AG04449 (cell line): Measurements from ENCODE around the gene FAM131A.

ENCODE experiments used
- CTCF ChIA-PET: fragments of 350-600 bp; formaldehyde crosslinking; extraction: SDS; loops from one replicate; lab custom pipeline; 2021; ENCODE audit warnings: antibody characterized with exemption; lab: Yijun Ruan, JAX
- POLR2A ChIA-PET: fragments of 400-600, 350-600 bp; formaldehyde crosslinking; extraction: SDS; loops from one replicate; lab custom pipeline; 2020; ENCODE audit warnings: antibody characterized with exemption, inconsistent platforms; lab: Yijun Ruan, JAX
- DNase-seq: peaks from one replicate; pipeline ENCODE4 v3.0.0-alpha.2; 2010; ENCODE audit warnings: low read depth, low spot score
- H3K4me3 ChIP-seq: 2 replicates; pipeline ENCODE4 v1.5.1; 2011; ENCODE audit warnings: low read depth, mild to moderate bottlenecking, control low read depth, low read length
- TF ChIP-seq, protein P1 (sequence below): IDR thresholded peaks from one replicate; pipeline ENCODE4 v1.5.1; 2011; ENCODE audit warnings: mild to moderate bottlenecking, moderate library complexity, low read length, control low read depth, inconsistent platforms; ENCODE audit not compliant: insufficient read depth; ENCODE audit errors: missing control alignments

FAM131A gene

DNA sequence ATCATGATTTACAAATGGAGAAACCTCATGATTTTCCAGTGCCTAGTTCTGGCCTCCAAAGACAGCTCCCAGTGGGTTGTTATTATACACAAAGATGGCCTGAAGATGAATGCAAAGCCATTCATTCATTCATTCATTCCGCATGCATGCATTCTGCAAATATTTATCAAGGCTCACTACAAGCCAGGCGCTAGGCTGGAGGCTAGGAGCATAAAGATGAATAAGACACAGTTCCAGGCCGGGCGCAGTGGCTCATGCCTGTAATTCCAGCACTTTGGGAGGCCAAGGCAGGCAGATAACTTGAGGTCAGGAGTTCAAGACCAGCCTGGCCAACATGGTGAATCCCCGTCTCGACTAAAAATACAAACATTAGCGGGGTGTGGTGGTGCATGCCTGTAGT lies 40.8 kb upstream of the FAM131A start:
- ChIA-PET CTCF (interaction anchor here (2.0 kb wide), 1 partner anchor 69 kb away, joined by 5 read pairs; no protein-coding TSS in a partner anchor), POLR2A (no interaction called here)
- DNase-seq, result no peak
- no peak overlapping the region for H3K4me3 ChIP-seq
- TF ChIP-seq, protein P1, sequence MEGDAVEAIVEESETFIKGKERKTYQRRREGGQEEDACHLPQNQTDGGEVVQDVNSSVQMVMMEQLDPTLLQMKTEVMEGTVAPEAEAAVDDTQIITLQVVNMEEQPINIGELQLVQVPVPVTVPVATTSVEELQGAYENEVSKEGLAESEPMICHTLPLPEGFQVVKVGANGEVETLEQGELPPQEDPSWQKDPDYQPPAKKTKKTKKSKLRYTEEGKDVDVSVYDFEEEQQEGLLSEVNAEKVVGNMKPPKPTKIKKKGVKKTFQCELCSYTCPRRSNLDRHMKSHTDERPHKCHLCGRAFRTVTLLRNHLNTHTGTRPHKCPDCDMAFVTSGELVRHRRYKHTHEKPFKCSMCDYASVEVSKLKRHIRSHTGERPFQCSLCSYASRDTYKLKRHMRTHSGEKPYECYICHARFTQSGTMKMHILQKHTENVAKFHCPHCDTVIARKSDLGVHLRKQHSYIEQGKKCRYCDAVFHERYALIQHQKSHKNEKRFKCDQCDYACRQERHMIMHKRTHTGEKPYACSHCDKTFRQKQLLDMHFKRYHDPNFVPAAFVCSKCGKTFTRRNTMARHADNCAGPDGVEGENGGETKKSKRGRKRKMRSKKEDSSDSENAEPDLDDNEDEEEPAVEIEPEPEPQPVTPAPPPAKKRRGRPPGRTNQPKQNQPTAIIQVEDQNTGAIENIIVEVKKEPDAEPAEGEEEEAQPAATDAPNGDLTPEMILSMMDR, result no peak

DNA sequence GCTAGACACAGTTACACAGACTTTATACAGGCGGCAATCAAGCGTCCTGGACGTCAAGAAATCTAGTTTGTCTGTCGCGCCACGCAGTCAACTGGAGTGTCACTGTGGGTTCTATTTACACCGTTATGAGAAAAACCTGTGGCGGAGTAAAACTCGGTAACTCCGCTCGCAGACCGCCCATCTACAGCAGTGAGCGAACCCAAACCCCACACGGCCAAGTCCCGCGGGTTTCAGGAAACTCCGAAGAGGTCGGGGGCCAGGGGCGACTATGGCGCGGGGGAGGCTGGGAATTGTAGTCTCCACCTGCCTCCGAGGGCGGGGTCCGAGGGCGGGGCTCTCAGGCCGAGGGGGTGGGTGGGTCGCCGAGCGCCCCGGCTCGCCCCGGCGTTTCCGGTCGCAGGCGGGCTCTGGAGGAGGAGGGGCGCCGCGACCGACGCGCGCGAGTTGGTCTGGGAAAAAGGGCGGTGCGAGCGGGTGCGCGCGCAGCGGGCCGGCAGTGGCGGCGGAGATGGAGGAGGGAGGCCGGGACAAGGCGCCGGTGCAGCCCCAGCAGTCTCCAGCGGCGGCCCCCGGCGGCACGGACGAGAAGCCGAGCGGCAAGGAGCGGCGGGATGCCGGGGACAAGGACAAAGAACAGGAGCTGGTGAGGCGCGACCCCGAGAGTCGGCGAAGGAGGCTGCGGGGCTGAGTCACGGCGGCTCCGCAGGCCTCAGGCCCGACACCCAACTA lies 38.5 kb upstream of the FAM131A start, which contains the start of gene PSMD2:
TSS of gene PSMD2 (plus strand) at position 483 of the 729 bp plus-strand sequence. CDS start at position 509, 26 bp downstream.
- ChIA-PET POLR2A (interaction anchor here (0.8 to 1.3 kb wide), 3 partner anchors 11 to 38 kb away, joined by 3 to 4 read pairs (median 4); no protein-coding TSS in a partner anchor), CTCF (interaction anchor here (1.2 to 2.0 kb wide), 3 partner anchors 10 to 71 kb away, joined by 3 to 5 read pairs (median 5); partner anchors contain the start of gene EEF1AKMT4)
- peak within 1 kb of the TSS; percentile 85 for H3K4me3 ChIP-seq
- peak; percentile 59 for DNase-seq
- TF ChIP-seq, protein P1, result no peak

DNA sequence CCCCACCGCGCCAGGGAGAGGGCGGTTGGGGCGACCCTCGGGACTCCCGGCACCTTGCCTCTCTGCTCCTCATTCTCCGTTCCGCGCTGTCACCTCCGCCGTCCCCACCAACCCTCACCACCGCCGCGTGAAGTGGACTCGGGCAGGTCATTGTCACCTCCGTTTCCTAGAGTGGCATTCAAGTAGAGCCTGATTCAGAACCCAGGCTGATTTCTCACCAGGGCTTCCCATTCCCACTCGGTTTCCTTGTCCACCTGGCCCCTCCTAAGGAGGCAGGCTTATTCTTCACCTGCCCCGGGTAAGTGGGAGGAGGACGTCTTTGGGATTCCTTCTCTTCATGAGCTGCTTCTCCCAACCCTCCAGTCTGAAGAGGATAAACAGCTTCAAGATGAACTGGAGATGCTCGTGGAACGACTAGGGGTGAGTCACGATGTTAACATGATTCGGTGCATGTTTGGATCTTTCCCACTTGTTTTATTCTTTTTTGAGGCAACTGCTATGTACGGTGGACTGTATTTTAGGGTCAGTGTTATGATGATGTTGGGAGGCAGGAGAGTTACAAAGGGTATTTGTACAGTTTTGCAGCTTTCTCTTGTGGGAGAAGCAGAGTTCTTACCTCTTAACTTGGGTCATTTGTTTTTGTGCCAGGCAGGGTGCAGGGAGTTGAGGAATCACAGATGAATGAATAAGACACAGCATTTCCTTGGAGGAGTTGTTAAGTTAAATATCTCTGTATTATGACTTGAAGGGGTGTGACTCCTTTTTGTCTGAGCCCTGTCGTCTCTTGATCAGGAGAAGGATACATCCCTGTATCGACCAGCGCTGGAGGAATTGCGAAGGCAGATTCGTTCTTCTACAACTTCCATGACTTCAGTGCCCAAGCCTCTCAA lies 37.7 kb upstream of the FAM131A start:
- TF ChIP-seq, protein P1, result no peak
- peak overlapping the region; percentile 85 for H3K4me3 ChIP-seq
- POLR2A ChIA-PET, result interaction anchor here (0.8 to 1.3 kb wide), 3 partner anchors 11 to 37 kb away, joined by 3 to 4 read pairs (median 4); no protein-coding TSS in a partner anchor
- DNase-seq, result no peak
- CTCF ChIA-PET, result interaction anchor here (1.0 to 2.5 kb wide), 5 partner anchors 11 to 53 kb away, joined by 3 to 6 read pairs (median 5); partner anchors contain the start of gene EEF1AKMT4

DNA sequence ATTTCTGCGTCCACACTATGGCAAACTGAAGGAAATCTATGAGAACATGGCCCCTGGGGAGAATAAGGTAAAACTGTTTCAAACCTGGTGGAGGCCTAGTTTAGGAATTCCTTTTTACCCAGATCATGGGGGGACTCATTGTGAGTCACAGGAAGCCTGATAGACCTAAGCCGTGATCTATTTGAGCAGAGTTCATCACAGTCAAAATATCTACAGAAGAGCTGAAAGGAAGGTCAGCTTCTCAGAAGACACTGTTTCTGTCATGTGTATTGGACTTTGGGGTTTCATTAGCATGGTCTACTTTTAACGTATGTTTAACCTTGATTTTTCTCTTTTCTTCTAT lies 37.1 kb upstream of the FAM131A start:
- CTCF ChIA-PET, result interaction anchor here (1.0 to 2.5 kb wide), 5 partner anchors 11 to 52 kb away, joined by 3 to 6 read pairs (median 5); partner anchors contain the start of gene EEF1AKMT4
- TF ChIP-seq, protein P1, result no peak
- no peak for DNase-seq
- POLR2A ChIA-PET, result no interaction called here
- peak overlapping the region; percentile 85 for H3K4me3 ChIP-seq

DNA sequence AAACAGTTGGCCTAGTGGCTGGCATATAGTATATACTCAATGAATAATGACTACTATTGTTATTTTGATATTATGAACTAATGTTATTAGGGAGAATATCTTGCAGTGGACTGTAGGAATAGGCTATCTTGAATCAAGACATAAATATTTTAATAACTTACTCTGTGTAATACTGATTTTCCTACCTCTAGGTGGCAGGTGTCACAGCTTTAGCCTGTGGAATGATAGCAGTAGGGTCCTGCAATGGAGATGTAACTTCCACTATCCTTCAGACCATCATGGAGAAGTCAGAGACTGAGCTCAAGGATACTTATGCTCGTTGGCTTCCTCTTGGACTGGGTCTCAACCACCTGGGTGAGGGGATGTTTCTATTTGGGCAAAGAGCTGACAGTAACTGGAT lies 31.8 kb upstream of the FAM131A start:
- TF ChIP-seq, protein P1, result peak; percentile 15
- CTCF ChIA-PET, result interaction anchor here (1.0 to 1.9 kb wide), 4 partner anchors 11 to 66 kb away, joined by 3 to 6 read pairs (median 5); no protein-coding TSS in a partner anchor
- no peak overlapping the region for H3K4me3 ChIP-seq
- POLR2A ChIA-PET, result no interaction called here
- no peak for DNase-seq
